ENCODE measurements around the gene DOK4.

DOK4 gene
- long read RNA-seq, donor 1, transcript DOK4-201 (9 exons, 2,772 nt) = major isoform, 8 of 15 reads
- long read RNA-seq, donor 1, partial matches to known transcripts = 5 of 15 reads
- long read RNA-seq, donor 1, other reads (novel, unspliced or antisense) = 0 of 15 reads
- long read RNA-seq, donor 2, partial matches to known transcripts = 5 of 8 reads
- long read RNA-seq, donor 2, other reads (novel, unspliced or antisense) = 0 of 8 reads
- long read RNA-seq, donor 3, partial matches to known transcripts = 0 of 28 reads
- long read RNA-seq, donor 3, other reads (novel, unspliced or antisense) = 24 of 28 reads
- long read RNA-seq, donor 4 = 0 reads
- long read RNA-seq, donor 5, transcript DOK4-201 (9 exons, 2,772 nt) = major isoform, 6 of 16 reads
- long read RNA-seq, donor 5, partial matches to known transcripts = 7 of 16 reads
- long read RNA-seq, donor 5, other reads (novel, unspliced or antisense) = 0 of 16 reads
- long read RNA-seq, donor 6, transcript DOK4-201 (9 exons, 2,772 nt) = major isoform, 5 of 6 reads
- long read RNA-seq, donor 6, partial matches to known transcripts = 0 of 6 reads
- long read RNA-seq, donor 6, other reads (novel, unspliced or antisense) = 0 of 6 reads
- long read RNA-seq, donor 7 = 0 reads
- long read RNA-seq, donor 8, partial matches to known transcripts = 0 of 6 reads
- long read RNA-seq, donor 8, other reads (novel, unspliced or antisense) = 0 of 6 reads

GRCh38 chr16:57485916-57486857 is at the start of gene DOK4:
Gene DOK4 (minus strand): TSS chr16:57486493. CDS start chr16:57479507, 6,986 bp downstream.
- DNase-seq = no peak

DNA sequence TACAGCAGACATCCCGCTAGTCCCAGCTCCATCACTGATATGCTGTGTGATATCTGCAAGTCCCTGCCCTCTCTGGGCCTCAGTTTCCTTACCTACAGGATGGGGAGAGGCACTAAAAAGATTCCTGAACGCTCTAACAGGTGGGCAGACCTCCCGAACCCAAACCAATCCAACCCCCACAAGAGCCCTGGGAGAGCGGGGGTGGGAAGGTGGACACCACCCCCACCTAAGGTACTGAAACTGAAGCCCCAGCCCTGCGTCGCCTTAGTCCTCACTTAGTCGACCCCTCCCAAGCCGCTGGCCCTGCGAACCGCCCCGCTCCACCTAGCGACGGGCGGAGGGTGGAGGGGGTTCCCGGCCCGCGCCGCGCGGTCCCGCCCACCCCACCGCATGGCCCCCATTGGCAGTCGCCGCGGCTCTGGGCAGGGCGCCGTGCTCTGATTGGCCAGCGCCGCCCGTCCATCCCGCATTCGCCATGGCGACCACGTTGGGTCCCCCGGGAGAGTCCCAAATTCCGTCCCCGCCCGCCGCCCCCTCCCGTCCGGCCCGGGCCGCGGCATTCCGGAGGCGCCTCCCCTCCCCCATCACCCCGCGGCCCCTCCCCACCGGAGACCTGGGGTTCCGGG is 49.5 kb upstream of the DOK4 start:
- peak; percentile 78 for DNase-seq

- no peak for DNase-seq
Measured at GRCh38 chr16:57534881-57535658, 48.8 kb upstream of the DOK4 start.

DNA sequence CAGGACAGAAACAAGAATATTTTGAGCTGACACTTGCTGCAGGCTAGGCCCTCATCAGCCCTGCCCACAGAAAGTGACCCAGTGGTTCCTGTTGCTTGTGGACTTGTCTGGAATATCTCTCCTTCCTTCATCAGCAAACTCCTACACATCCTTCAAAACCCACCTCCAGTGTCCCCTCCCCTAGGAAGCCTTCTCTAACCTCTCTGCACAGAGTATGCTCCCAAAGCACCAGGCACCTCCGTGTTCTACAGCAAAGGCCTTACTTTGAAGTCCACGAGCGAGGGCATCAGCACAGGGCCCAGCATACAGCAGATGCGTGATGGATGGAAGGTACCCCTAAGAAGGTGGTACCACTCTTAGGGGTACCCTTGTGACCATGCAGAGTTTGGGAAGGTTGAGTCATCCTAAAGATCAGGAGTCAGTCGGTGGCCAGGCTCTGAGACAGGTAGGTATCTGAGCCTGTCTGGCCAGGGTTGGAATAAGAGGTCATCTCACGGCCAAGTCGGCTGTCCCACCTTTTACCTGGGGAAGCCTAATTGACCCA is 48.1 kb upstream of the DOK4 start:
- no peak for DNase-seq

DNA sequence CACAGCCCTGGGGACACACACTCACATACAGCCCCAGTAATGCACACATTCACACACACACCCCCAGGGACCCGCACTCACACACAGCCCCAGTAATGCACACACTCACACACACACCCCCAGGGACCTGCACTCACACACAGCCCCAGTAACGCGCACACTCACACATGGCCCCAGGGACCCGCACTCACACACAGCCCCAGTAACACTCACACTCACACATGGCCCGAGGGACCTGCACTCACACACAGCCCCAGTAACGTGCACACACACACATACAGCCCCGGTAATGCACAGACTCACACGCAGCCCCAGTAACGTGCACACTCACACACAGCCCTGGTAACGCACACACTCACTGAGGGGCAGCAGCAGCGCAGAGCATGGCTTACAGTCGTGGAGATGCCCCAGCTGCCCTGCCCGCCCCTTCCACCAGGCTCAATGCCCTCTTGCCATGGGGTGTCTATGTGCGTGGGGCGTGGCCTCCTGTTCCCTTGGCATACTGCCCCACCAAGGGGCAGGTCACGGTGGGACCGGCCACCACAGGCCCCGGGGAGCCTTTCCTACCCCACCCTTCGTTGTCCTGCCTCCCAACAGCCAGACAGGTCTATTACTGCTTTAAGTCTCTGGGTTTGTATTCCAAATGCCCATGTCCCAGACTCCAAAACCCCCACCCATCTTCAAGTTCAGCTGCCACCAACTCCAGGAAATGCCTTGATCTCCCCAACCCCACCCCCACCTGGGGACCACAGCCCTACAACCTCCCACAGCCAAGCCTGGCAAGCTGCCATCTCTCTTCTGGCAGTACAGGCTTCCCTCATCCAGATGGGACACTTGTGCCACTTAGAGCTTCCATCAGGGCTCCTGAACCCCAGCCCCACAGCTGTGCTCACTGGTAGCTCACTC is 47.4 kb upstream of the DOK4 start:
- DNase-seq = peak; percentile 31

DNA sequence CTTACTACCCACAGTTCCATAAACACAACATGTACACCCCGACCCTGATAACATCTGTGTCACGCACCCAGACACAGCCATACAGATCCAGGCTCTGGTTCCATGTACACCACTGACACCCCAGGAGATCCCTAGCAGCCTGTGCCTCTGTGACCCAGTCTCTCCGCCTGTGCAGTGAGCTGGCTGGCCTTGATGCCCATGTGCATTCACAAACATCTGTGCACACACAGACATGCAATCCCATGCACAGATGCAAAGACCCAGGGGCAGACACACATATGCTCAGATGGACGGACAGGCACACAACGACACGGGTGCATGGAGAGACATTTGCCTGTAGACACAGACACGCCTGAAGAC is 46.0 kb upstream of the DOK4 start:
- DNase-seq = no peak

DNA sequence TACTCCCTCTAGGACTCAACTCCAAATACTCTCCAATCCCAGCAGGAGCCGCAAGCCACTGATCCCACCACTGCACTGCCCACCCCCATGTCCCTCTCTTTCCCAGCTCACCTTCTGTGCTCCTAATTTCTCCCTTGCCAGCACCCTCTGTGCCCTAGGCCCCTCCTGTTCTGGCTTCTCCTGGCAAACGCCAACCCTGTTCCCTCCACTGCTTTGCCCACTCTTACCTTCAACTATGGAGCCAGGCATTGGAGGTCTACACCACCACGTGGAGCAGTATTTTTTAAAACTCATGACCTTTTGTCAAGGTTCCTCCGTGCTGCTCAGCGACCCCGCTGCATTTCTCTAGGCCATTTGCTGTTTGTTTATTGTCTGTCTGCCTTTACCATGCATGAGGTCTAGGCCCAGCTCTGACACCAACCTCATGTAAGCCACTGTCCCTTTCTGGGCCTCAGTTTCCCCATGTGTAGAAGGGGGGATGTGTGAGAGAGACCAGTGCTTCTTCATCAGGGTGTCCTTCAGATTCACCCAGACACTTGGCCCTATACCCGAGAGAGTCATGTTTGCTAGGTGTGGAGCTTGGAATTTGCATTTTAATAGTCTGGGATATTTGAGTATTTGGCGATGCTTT is 45.5 kb upstream of the DOK4 start:
- no peak for DNase-seq

DNA sequence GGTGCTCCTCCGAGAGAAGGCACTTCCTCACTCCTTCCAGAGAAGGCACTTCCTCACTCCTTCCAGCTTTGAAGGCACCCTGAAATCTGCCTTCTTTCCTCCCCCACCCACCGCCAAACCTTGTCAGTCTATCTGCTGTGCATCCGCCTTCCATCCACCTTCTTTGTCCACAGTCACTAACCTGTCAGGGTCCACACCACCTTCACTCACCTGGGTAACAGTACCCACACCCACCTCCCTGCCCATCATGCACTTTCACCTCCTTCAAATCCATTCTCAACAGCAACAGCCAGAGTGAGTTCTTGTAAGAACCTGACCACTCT is 44.9 kb upstream of the DOK4 start:
- DNase-seq = no peak

DNA sequence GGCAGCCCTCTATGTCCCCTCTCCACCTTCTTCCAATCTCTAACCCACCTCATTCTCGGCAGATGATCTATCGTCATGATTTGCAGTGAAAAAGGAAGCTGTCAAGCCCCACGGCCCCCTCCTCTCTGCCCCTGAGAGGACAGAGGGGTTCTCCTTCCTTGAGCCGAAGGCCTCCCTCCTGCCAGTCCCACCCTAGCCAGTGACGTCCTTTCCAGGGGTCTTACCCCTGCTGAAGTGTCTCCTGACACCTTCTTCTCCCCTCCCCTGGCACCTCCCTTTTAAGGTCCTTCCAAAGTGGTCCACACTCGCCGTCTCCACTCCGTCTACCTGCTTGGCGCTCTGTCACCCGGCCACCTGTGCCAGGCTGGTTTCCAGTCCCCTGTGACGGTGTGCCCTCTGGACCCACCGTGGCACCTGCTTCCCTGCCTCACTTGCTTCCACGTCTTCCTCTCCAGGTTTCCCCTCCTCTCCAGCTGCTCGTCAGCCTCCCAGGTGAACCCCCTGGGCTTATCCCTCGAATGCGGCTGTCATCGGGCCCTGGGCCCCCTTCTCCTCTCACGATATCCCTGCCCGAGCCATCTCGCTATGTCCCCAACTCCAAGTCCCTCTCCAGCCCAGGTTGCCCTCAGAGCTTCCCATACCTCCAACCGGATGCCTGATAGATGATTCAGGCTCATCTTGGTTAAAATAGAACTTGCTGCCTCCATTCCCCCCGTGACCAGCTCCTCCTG is 44.4 kb upstream of the DOK4 start:
- DNase-seq = peak; percentile 1

DNA sequence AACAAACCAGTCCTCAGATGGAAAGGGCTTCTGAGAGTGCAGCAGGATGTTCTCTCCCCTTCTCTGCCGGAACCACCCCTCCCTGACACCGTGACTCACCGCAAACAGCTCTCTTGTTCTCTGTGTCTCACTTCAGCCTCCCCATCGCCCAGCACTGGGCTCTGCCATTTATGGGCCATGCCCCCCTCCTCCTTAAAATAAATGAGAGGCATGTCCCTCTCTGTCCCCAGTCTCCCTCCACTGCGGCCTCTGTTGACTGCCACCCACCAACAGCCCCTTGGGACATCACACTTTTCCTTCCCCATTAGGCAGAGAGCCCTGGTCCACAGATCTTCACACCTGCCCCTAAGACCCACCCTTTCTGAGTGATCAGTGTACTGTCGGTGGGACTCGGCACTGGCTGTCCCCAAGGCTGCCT is 43.8 kb upstream of the DOK4 start:
- DNase-seq = peak; percentile 4

GRCh38 chr16:57529391-57530103 is 43.3 kb upstream of the DOK4 start:
- DNase-seq = peak; percentile 6

DNA sequence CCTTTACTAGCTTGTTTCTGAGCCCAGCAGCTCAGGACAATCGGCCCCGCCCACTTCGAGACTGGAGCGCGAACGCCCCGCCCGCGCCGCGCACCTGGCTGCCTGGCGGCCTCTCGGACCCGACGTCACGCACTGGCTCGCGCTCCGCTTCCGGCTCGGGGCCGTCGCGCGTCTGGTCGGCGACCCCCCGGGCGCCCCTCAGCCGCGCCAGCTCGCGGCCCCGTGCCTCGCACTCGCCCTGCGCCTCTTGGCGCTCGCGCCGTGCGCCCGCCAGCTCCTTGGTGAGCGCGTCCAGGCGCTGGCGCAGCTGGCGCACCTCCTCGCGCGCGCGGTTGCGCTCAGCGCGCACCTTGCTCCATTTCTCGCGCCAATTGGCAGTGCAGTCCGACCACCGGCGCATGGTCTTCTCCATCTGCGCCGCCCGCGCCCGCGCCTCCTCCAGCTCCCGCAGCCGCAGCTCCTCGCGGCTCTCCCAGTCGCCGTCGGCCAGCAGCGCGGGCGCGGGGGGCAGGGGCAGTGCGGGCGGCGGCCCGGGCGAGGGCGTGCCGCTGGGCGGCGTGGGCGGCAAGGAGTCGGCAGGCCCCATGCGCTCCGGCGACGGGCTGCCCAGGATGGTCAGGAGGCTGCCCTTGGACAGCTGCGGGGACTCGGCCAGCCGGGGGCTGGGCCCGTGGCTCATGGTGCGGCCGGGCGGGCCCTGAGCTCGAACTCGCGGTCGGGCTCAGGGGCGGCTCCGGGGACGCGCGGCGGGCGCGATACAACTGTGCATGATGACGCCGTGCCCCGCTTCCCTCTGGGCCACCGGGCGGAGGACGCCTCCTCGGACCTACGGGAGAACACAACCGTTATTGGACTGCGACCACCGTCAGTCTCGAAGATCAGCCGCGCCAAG is 42.5 kb upstream of the DOK4 start:
- DNase-seq = peak; percentile 55

DNA sequence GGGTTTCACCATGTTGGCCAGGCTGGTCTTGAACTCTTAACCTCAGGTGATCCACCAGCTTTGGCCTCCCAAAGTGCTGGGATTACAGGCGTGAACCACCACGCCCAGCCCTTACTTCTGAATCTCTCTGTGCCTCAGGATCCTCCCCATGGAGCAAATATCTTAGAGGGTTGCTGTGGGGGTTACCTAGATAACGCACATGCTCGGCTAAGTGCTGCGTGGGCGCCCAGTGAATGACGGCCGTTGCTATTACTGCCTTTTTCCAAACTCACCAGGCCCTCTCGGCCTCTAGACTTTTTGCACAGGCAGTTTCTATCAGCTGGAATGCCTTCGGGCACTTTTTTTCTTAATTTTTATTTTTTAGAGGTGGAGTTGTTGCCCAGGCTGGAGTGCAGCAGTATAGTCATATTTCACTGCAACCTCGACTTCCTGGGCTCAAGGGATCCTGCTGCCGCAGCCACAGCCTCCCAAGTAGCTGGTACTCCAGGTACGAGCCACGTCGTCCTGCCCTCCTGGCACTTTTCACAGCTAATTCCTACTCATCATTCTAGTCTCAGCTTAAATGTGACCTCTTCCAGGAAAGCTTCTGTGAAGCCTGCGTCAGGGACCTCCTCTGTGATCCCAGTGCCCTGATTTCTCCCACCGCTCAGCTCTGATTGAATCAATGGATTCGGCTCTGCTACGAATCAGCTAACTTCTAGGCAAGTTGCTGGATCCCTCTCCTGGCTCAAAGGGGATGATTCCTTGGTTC is 41.5 kb upstream of the DOK4 start:
- no peak for DNase-seq

- no peak for DNase-seq
Measured at GRCh38 chr16:57527027-57527426, 40.7 kb upstream of the DOK4 start.

DNA sequence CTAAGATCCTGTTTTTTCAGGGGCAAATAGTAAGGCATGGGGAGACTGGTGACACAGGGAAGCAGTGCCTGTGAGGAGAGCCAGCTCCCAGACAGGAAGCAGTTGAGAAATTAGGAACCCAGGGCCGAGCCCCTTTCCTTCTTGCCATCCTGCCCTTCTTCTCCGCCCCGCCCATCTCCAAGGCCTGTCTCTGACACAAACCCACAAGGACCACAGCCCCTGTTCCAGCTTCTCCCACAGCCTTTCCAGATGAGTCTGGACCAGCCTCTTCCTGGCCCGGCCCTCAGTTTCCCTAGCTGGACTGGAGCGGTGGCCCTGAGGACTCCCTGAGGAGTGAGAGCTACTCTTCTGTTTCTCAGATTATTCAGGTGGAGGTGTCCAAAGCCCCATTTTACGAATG is 40.2 kb upstream of the DOK4 start:
- peak; percentile 4 for DNase-seq

- DNase-seq = peak; percentile 47
Measured at GRCh38 chr16:57525761-57526160, 39.5 kb upstream of the DOK4 start.

Measured in right kidney (tissue), 9 donors.